Measurements from ENCODE around the gene CTAGE1. TPM values are rescaled to one million over a fixed set of nuclear protein-coding genes. Genes with fewer than 3 reads are reported as not detected.
"Not testable (repeated sequence)": the region's sequence is repeated elsewhere in the genome, so short reads cannot be mapped to it uniquely, and the experiment has no call there.

CTAGE1 gene
- total and polyA plus RNA-seq, 2 donors (not counting 3 experiments of a cell fraction or from before 2014, with no cell fraction given), result not detected

DNA sequence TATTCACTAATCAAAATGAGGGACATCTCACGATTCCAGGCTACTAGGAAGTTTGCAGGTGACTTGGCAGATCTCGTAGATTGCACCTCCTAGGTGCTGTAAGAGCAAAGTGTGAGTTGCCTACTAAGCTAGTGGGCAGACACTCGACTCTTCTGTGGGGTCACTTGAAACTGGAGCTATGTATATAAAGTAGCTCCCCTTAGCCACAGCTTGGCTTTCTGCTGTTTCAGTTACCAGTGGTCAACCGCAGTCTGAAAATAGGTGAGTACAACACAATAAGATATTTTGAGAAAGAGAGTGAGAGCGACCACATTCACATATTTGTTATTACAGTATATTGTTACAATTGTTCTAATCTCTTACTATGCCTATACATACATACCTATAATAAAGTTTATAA is 23.3 kb downstream of the CTAGE1 start:
- DNase-seq (ENCODE audit: low read depth, low spot score) (no peak), FAIRE-seq (no peak)
- dilution Hi-C loops (cut with MboI; ENCODE audit: extremely low pct_ligation_motif_present, low sequenced_read_pairs) (no loop called here), intact Hi-C loops (cut with micrococcal nuclease) (no loop called here)
- Histone ChIP-seq H4K20me1 (replicated peaks; ENCODE audit: control insufficient read depth, extremely low read depth, insufficient read depth, low read length) (no peaks in the 10 kb centered on the region), H3K79me2 (ENCODE audit: control insufficient read depth, insufficient read depth, low read length) (no peaks in the 10 kb centered on the region), H3K4me2 (ENCODE audit: insufficient read depth, low read length) (no peak overlapping the region), H3K9ac (replicated peaks; ENCODE audit: extremely low read depth, insufficient read depth, low read length) (no peak overlapping the region), H3K4me3 (replicated peaks in 1 of 3; ENCODE audit: insufficient read depth in 1 of 3, low read depth in 1 of 3, low read length in 3 of 3) (no peak overlapping the region), H2AFZ (ENCODE audit: low read depth, low read length) (no peak overlapping the region), H3K27ac (ENCODE audit: insufficient read depth, low read depth, low read length) (no peak overlapping the region), H3K27me3 (ENCODE audit: control insufficient read depth in 2 of 2, insufficient read depth in 2 of 2, low read length in 2 of 2) (no peaks in the 10 kb centered on the region), H3K36me3 (ENCODE audit: control insufficient read depth in 2 of 2, extremely low read depth in 1 of 2, insufficient read depth in 2 of 2, low read length in 2 of 2) (no peaks in the 10 kb centered on the region), H3K4me1 (ENCODE audit: control insufficient read depth, extremely low read depth, insufficient read depth, low read length) (peaks cover 26% of the 10 kb centered on the region), H3K9me1 (replicated peaks; ENCODE audit: control insufficient read depth, extremely low read depth, insufficient read depth, low read length) (no peaks in the 10 kb centered on the region), H3K9me3 (replicated peaks; ENCODE audit: control insufficient read depth, insufficient read depth, low read length) (no peaks in the 10 kb centered on the region)
- ChIA-PET POLR2A (no interaction called here), CTCF (interaction anchor here (1.2 kb wide), 1 partner anchor 169 kb away, joined by 3 read pairs; no protein-coding TSS in a partner anchor)
- no TSS peak for BruUV-seq (replicated peaks)
- TF ChIP-seq JUN (IDR thresholded peaks at IDR 0.05; ENCODE audit: borderline replicate concordance, insufficient read depth, insufficient read length, low read depth), result no peak
- TF ChIP-seq FOS (IDR thresholded peaks at IDR 0.05; ENCODE audit: borderline replicate concordance, insufficient read depth, low read length), result no peak
- TF ChIP-seq EZH2 (IDR thresholded peaks at IDR 0.05; ENCODE audit: borderline replicate concordance, low read depth, low read length, severe bottlenecking), result no peak
- no peak for TF ChIP-seq MYC (IDR thresholded peaks at IDR 0.05; ENCODE audit: low read depth, low read length)
- TF ChIP-seq GATA2 (IDR thresholded peaks at IDR 0.05; ENCODE audit: insufficient read depth, insufficient read length, low read depth, low read length), result no peak
- TF ChIP-seq, protein P1, sequence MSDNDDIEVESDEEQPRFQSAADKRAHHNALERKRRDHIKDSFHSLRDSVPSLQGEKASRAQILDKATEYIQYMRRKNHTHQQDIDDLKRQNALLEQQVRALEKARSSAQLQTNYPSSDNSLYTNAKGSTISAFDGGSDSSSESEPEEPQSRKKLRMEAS (IDR thresholded peaks at IDR 0.05; ENCODE audit: insufficient read depth, insufficient read length), result no peak
- TF ChIP-seq, protein P2, sequence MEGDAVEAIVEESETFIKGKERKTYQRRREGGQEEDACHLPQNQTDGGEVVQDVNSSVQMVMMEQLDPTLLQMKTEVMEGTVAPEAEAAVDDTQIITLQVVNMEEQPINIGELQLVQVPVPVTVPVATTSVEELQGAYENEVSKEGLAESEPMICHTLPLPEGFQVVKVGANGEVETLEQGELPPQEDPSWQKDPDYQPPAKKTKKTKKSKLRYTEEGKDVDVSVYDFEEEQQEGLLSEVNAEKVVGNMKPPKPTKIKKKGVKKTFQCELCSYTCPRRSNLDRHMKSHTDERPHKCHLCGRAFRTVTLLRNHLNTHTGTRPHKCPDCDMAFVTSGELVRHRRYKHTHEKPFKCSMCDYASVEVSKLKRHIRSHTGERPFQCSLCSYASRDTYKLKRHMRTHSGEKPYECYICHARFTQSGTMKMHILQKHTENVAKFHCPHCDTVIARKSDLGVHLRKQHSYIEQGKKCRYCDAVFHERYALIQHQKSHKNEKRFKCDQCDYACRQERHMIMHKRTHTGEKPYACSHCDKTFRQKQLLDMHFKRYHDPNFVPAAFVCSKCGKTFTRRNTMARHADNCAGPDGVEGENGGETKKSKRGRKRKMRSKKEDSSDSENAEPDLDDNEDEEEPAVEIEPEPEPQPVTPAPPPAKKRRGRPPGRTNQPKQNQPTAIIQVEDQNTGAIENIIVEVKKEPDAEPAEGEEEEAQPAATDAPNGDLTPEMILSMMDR (IDR thresholded peaks at IDR 0.05; ENCODE audit: extremely low read depth in 1 of 2, insufficient read depth in 1 of 2, low read depth in 1 of 2, low read length in 2 of 2), result no peak
- TF ChIP-seq POLR2A (IDR thresholded peaks at IDR 0.05; ENCODE audit: low read depth, low read length), result no peak
- TF ChIP-seq POLR2AphosphoS5 (IDR thresholded peaks at IDR 0.05; ENCODE audit: insufficient read depth, low read depth, low read length), result no peak

DNA sequence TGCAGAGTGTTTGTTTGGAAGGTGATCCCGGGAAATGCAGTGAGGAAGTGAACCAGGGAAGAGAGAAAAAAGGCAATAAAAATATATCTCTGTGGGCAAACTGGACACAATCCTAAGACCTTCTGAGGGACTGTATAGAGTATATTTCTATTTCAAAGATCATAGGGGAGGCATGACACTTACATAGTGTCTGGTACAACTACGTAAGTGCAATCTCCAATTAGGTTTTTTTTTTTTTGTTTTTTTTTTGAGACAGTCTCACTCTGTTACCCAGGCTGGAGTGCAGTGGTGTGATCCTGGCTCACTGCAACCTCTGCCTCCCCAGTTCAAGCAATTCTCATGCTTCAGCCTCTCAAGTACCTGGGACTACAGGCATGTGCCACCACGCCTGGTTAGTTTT is 24.6 kb downstream of the CTAGE1 start:
- H2AFZ ChIP-seq (ENCODE audit: low read depth, low read length); H4K20me1 ChIP-seq (replicated peaks; ENCODE audit: control insufficient read depth, extremely low read depth, insufficient read depth, low read length); intact Hi-C loops (cut with micrococcal nuclease); H3K36me3 ChIP-seq (ENCODE audit: control insufficient read depth in 2 of 2, extremely low read depth in 1 of 2, insufficient read depth in 2 of 2, low read length in 2 of 2); BruUV-seq (replicated peaks); H3K9me3 ChIP-seq (replicated peaks; ENCODE audit: control insufficient read depth, insufficient read depth, low read length); H3K9ac ChIP-seq (replicated peaks; ENCODE audit: extremely low read depth, insufficient read depth, low read length); H3K27me3 ChIP-seq (ENCODE audit: control insufficient read depth in 2 of 2, insufficient read depth in 2 of 2, low read length in 2 of 2); DNase-seq (ENCODE audit: low read depth, low spot score); FAIRE-seq; H3K27ac ChIP-seq (ENCODE audit: insufficient read depth, low read depth, low read length); H3K4me3 ChIP-seq (replicated peaks in 1 of 3; ENCODE audit: insufficient read depth in 1 of 3, low read depth in 1 of 3, low read length in 3 of 3); H3K9me1 ChIP-seq (replicated peaks; ENCODE audit: control insufficient read depth, extremely low read depth, insufficient read depth, low read length); dilution Hi-C loops (cut with MboI; ENCODE audit: extremely low pct_ligation_motif_present, low sequenced_read_pairs); H3K79me2 ChIP-seq (ENCODE audit: control insufficient read depth, insufficient read depth, low read length); POLR2A ChIA-PET; H3K4me2 ChIP-seq (ENCODE audit: insufficient read depth, low read length): not testable (repeated sequence)
- CTCF ChIA-PET, result interaction anchor here (1.2 kb wide), 1 partner anchor 170 kb away, joined by 3 read pairs; no protein-coding TSS in a partner anchor
- peaks cover 15% of the 10 kb centered on the region for H3K4me1 ChIP-seq (ENCODE audit: control insufficient read depth, extremely low read depth, insufficient read depth, low read length)

Data from endothelial cell of umbilical vein (primary cell).